C4-2B (cell line): ENCODE measurements around the gene TCF21.

ENCODE experiments used
- CTCF ChIP-seq: fragments of 450-650 bp; conservative IDR thresholded peaks from 2 replicates; pipeline ENCODE4 v1.5.1; 2017; ENCODE audit warnings: mild to moderate bottlenecking
- ZFX ChIP-seq: fragments of 450-650 bp; IDR thresholded peaks from 2 replicates; pipeline ENCODE4 v1.6.1; 2017

DNA sequence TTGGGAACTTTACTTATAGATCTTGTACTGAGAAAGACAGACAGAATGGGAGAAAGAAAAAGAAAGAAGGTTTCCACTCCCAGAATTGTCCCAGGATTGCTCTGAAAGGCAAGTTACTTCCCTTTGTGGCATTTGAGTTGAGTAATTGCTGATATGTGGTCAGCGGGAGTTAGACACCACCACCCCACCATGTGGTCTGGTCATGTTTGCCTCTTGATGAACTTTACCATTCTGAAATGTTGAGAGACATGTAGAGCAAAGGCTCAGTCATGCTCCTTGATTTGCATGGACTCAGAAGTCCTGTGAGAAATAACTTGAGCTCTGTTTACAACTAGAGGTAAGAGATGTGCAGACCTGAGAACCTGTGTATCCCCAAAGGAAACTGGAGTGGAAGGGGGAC is 17.1 kb downstream of the TCF21 start:
- TF ChIP-seq CTCF (no peak), ZFX (no peak)
